Fibroblast of villous mesenchyme (primary cell): ENCODE results near the gene POLR2H. TPM values are rescaled to one million over a fixed set of nuclear protein-coding genes. Genes with fewer than 3 reads are reported as not detected.

ENCODE experiments used
- DNase-seq: peaks from one replicate; pipeline ENCODE4 v3.0.0-alpha.2; 2010; ENCODE audit warnings: low read depth
- H3K4me3 ChIP-seq: 2 replicates; pipeline ENCODE4 v1.5.1; 2011; ENCODE audit warnings: low read depth, mild to moderate bottlenecking, low read length
- CTCF ChIP-seq: IDR thresholded peaks from 2 replicates; pipeline ENCODE4 v1.5.1; 2012; ENCODE audit warnings: low read depth, mild to moderate bottlenecking, low read length; ENCODE audit not compliant: insufficient read depth
- total RNA-seq: library from RNA; depleted of rRNA; stranded (reverse); fragments of >200 nt; gene quantifications from 2 replicates; pipeline ENCODE4 v1.2.3, GENCODE V29; 2012

POLR2H gene
- total RNA-seq, 1 donor, result 61.3 TPM

GRCh38 chr3:184325715-184326369 lies 35.7 kb upstream of the POLR2H start:
- no peak for DNase-seq
- no peak overlapping the region for H3K4me3 ChIP-seq
- TF ChIP-seq CTCF, result no peak

- no peak overlapping the region for H3K4me3 ChIP-seq
- no peak for TF ChIP-seq CTCF
- no peak for DNase-seq
Measured at GRCh38 chr3:184327171-184327570, 34.3 kb upstream of the POLR2H start.

GRCh38 chr3:184328516-184328915 lies 33.0 kb upstream of the POLR2H start:
- no peak for DNase-seq
- TF ChIP-seq CTCF, result no peak
- no peak overlapping the region for H3K4me3 ChIP-seq

- no peak for TF ChIP-seq CTCF
- no peak overlapping the region for H3K4me3 ChIP-seq
Measured at GRCh38 chr3:184332370-184333090, 29.0 kb upstream of the POLR2H start.

GRCh38 chr3:184333190-184333589 lies 28.3 kb upstream of the POLR2H start:
- no peak for DNase-seq

More at GRCh38 chr3:184332370-184333090, 29.0 kb upstream of the POLR2H start:
- peak; percentile 79 for DNase-seq

GRCh38 chr3:184333700-184334099 lies 27.8 kb upstream of the POLR2H start:
- no peak overlapping the region for H3K4me3 ChIP-seq
- TF ChIP-seq CTCF, result no peak
- no peak for DNase-seq

More at GRCh38 chr3:184333190-184333589, 28.3 kb upstream of the POLR2H start:
- no peak for TF ChIP-seq CTCF
- no peak overlapping the region for H3K4me3 ChIP-seq
